Measurements from ENCODE around the gene CLEC14A. TPM values are rescaled to one million over a fixed set of nuclear protein-coding genes. Genes with fewer than 3 reads are reported as not detected.

Gene CLEC14A
- total RNA-seq, 1 donor from 2014 or later = not detected

DNA sequence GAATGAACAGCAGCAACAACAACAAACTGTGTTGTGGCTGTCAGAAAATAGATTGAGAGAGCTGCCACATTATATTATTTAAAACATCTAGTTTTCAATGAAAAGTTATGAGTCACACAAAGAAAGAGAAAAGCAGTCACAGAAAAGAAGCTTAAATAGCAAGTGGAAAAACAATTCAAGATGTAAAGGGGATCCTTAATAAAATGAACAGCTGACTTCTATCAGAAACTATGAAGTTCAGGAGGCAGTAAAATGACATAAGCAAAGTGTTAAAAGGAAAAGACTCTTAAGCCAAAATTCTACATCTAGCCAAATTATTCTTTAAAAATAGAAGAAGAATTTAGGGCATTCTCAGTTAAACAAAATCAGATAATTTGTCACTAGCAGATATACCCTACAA lies 5.6 kb downstream of the CLEC14A start:
- no peaks in the 10 kb centered on the region for H4K20me1 ChIP-seq (ENCODE audit: low read depth)
- no peak overlapping the region for H3K4me3 ChIP-seq
- H2AFZ ChIP-seq (replicated peaks) = no peak overlapping the region
- no peaks in the 10 kb centered on the region for H3K9me3 ChIP-seq (ENCODE audit: low read depth)
- no peaks in the 10 kb centered on the region for H3F3A ChIP-seq (ENCODE audit: low read depth)
- H3K36me3 ChIP-seq = no peaks in the 10 kb centered on the region
- Mint-ChIP-seq H3K9me3 (no peaks in the 10 kb centered on the region), H3K4me3 (no peak overlapping the region), H3K4me1 (no peaks in the 10 kb centered on the region), H3K27me3 (ENCODE audit: insufficient read depth, low read depth) (peaks cover 17% of the 10 kb centered on the region), H3K27ac (no peak overlapping the region), H3K36me3 (no peaks in the 10 kb centered on the region)
- DNase-seq (ENCODE audit: low spot score) = no peak
- H3K4me2 ChIP-seq = no peak overlapping the region
- no peaks in the 10 kb centered on the region for H3K79me2 ChIP-seq (ENCODE audit: low read depth)
- no peak for TF ChIP-seq EZH2phosphoT487 (IDR thresholded peaks at IDR 0.05)
- TF ChIP-seq EZH2 (IDR thresholded peaks at IDR 0.05) = no peak
- H3K9ac ChIP-seq = no peak overlapping the region
- peaks cover 44% of the 10 kb centered on the region for H3K27me3 ChIP-seq
- no peaks in the 10 kb centered on the region for H3K4me1 ChIP-seq
- no peak overlapping the region for H3K27ac ChIP-seq

DNA sequence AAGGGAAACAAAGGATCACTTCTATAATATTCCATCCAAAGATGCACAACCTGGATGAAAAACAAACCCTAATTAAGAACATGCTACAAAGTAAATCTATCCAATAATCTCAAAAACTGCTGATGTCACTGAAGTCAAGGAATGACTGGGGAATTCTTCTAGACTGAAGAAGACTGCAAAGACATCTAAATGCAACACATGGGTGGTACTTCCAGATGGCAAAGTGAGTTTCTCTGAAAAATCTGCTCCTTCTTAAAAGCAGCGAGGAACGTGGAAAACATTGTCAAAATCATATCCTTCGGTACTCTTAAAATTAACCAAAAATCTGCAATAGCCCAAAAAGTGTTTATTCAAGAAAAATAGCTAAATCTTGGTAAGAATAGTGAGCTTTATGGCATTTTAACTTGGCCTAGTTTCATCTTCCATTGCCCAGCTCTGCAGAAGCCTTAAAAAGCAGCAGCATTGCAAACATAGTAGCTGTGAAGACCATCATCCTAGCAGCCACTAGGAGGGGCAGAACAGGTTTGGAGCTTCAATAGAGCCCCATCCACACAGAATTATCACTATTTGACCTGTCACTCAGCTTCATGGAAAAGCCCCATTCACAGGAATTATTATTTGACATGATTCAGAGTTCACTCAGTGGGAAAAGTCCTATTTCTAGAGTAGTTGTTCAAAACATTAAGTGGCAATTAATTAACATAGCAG lies 7.4 kb downstream of the CLEC14A start:
- H3K4me2 ChIP-seq = no peak overlapping the region
- no peaks in the 10 kb centered on the region for H3K79me2 ChIP-seq (ENCODE audit: low read depth)
- no peaks in the 10 kb centered on the region for H3F3A ChIP-seq (ENCODE audit: low read depth)
- Mint-ChIP-seq H3K4me1 (no peaks in the 10 kb centered on the region), H3K27me3 (ENCODE audit: insufficient read depth, low read depth) (peaks cover 4% of the 10 kb centered on the region), H3K27ac (no peak overlapping the region), H3K4me3 (no peak overlapping the region), H3K9me3 (no peaks in the 10 kb centered on the region), H3K36me3 (no peaks in the 10 kb centered on the region)
- no peak overlapping the region for H3K27ac ChIP-seq
- H3K36me3 ChIP-seq = no peaks in the 10 kb centered on the region
- TF ChIP-seq EZH2phosphoT487 (IDR thresholded peaks at IDR 0.05) (no peak), EZH2 (IDR thresholded peaks at IDR 0.05) (no peak)
- TF ChIP-seq, protein P1, sequence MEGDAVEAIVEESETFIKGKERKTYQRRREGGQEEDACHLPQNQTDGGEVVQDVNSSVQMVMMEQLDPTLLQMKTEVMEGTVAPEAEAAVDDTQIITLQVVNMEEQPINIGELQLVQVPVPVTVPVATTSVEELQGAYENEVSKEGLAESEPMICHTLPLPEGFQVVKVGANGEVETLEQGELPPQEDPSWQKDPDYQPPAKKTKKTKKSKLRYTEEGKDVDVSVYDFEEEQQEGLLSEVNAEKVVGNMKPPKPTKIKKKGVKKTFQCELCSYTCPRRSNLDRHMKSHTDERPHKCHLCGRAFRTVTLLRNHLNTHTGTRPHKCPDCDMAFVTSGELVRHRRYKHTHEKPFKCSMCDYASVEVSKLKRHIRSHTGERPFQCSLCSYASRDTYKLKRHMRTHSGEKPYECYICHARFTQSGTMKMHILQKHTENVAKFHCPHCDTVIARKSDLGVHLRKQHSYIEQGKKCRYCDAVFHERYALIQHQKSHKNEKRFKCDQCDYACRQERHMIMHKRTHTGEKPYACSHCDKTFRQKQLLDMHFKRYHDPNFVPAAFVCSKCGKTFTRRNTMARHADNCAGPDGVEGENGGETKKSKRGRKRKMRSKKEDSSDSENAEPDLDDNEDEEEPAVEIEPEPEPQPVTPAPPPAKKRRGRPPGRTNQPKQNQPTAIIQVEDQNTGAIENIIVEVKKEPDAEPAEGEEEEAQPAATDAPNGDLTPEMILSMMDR (IDR thresholded peaks at IDR 0.05) = peak; percentile 43
- no peaks in the 10 kb centered on the region for H3K4me1 ChIP-seq
- no peak overlapping the region for H2AFZ ChIP-seq (replicated peaks)
- H3K9ac ChIP-seq = no peak overlapping the region
- no peak overlapping the region for H3K4me3 ChIP-seq
- DNase-seq (ENCODE audit: low spot score) = peak; percentile 29
- no peaks in the 10 kb centered on the region for H3K9me3 ChIP-seq (ENCODE audit: low read depth)
- no peaks in the 10 kb centered on the region for H4K20me1 ChIP-seq (ENCODE audit: low read depth)
- peaks cover 35% of the 10 kb centered on the region for H3K27me3 ChIP-seq

DNA sequence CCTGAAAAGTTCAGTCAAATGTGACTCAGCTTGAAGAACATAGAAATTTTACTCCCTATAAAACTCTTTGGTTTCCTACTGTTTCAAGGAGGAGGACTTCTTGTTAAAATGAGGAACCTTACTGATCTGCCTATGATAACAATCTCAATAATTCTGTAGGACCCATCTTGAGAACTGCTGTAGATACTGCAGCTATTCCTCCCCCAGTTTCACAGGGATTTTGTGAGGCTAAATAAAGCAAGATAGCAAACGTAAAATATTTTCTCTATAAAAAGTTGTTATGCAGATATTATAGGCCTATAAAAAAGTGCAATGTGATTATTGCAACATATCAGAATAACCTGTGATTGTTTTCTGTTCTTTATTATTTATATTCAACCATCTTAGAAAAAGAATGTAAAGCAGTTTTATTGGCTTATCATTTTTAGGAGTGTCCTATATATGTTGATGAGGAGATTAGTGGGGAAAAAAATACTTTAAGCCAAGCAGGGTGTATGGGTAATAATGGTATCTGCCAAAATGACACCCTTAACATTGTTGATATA lies 12.1 kb downstream of the CLEC14A start:
- peaks cover 7% of the 10 kb centered on the region for H3K27me3 Mint-ChIP-seq (ENCODE audit: insufficient read depth, low read depth)

More for the DNA sequence above, 12.1 kb downstream of the CLEC14A start:
- Histone ChIP-seq H3K9ac (no peak overlapping the region), H3K79me2 (ENCODE audit: low read depth) (no peaks in the 10 kb centered on the region), H4K20me1 (ENCODE audit: low read depth) (no peaks in the 10 kb centered on the region), H3K27ac (no peak overlapping the region), H2AFZ (replicated peaks) (no peak overlapping the region), H3F3A (ENCODE audit: low read depth) (no peaks in the 10 kb centered on the region), H3K27me3 (peaks cover 10% of the 10 kb centered on the region), H3K4me1 (no peaks in the 10 kb centered on the region), H3K4me3 (no peak overlapping the region), H3K36me3 (no peaks in the 10 kb centered on the region), H3K4me2 (no peak overlapping the region), H3K9me3 (ENCODE audit: low read depth) (no peaks in the 10 kb centered on the region)
- no peaks in the 10 kb centered on the region for H3K9me3 Mint-ChIP-seq
- H3K4me3 Mint-ChIP-seq = no peak overlapping the region
- TF ChIP-seq, protein P1 (IDR thresholded peaks at IDR 0.05) = no peak
- no peak for TF ChIP-seq EZH2 (IDR thresholded peaks at IDR 0.05)
- TF ChIP-seq EZH2phosphoT487 (IDR thresholded peaks at IDR 0.05) = no peak
- H3K4me1 Mint-ChIP-seq = no peaks in the 10 kb centered on the region
- no peak overlapping the region for H3K27ac Mint-ChIP-seq
- no peaks in the 10 kb centered on the region for H3K36me3 Mint-ChIP-seq
- DNase-seq (ENCODE audit: low spot score) = no peak

Measured in neural progenitor cell (in vitro differentiated cells).